ENCODE data around the gene CACNB2. TPM values are rescaled to one million over a fixed set of nuclear protein-coding genes. Genes with fewer than 3 reads are reported as not detected.

CACNB2 gene
- total RNA-seq, 4 donors from 2014 or later = 60.3 to 158 (median 89.1) TPM

GRCh38 chr10:18332484-18332883 is 192.3 kb downstream of the CACNB2 start:
- 18 to 67% methylated on average over 1 of the region's 1 CpG for WGBS, 2 donors (ENCODE audit: low coverage in 1 of 2)
- Histone ChIP-seq H3K27ac (peak overlapping the region; percentile 29 to 75 (median 74)), H3K36me3 (no peaks in the 10 kb centered on the region), H3K9me3 (no peaks in the 10 kb centered on the region), H3K4me3 (no peak overlapping the region), H3K27me3 (no peaks in the 10 kb centered on the region), H3K4me1 (peaks cover 7 to 48% (median 7%) of the 10 kb centered on the region in 3 donors)
- no peak for ATAC-seq
- TF ChIP-seq, protein P1, sequence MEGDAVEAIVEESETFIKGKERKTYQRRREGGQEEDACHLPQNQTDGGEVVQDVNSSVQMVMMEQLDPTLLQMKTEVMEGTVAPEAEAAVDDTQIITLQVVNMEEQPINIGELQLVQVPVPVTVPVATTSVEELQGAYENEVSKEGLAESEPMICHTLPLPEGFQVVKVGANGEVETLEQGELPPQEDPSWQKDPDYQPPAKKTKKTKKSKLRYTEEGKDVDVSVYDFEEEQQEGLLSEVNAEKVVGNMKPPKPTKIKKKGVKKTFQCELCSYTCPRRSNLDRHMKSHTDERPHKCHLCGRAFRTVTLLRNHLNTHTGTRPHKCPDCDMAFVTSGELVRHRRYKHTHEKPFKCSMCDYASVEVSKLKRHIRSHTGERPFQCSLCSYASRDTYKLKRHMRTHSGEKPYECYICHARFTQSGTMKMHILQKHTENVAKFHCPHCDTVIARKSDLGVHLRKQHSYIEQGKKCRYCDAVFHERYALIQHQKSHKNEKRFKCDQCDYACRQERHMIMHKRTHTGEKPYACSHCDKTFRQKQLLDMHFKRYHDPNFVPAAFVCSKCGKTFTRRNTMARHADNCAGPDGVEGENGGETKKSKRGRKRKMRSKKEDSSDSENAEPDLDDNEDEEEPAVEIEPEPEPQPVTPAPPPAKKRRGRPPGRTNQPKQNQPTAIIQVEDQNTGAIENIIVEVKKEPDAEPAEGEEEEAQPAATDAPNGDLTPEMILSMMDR (IDR thresholded peaks at IDR 0.05) = no peak
- TF ChIP-seq POLR2AphosphoS5 (IDR thresholded peaks at IDR 0.05) = no peak
- TF ChIP-seq EP300 (IDR thresholded peaks at IDR 0.05) = no peak
- TF ChIP-seq POLR2A (IDR thresholded peaks at IDR 0.05) = no peak

DNA sequence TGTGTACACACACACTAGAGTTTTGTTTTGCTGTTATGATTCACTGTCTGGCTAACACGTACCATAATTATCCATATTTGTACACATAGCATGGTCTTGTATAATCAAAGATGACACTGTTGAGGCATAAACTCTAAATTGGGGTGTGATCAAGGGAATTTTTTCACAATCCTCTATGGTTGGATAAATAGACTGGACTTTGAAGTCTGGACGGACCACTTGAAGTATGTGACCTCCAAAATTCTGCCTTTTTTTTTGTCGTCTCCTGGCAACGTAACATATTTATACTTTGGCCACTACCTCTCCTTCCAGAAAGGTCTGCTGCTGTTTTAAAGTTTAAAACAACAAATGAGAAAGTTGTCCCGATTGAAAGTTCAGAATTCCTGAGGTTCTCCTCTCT is 193.4 kb downstream of the CACNB2 start:
- Histone ChIP-seq H3K4me3 (peak overlapping the region; percentile 7 to 8), H3K36me3 (no peaks in the 10 kb centered on the region), H3K9me3 (no peaks in the 10 kb centered on the region), H3K4me1 (peaks cover 7 to 54% (median 7%) of the 10 kb centered on the region in 3 donors), H3K27me3 (no peaks in the 10 kb centered on the region), H3K27ac (peak overlapping the region; percentile 29 to 75 (median 74))
- 7 to 33% methylated on average over 4 to 5 of the region's 5 CpGs for WGBS, 2 donors (ENCODE audit: low coverage in 1 of 2)
- TF ChIP-seq, protein P1 (IDR thresholded peaks at IDR 0.05) = no peak
- TF ChIP-seq POLR2AphosphoS5 (IDR thresholded peaks at IDR 0.05) (no peak), EP300 (IDR thresholded peaks at IDR 0.05) (no peak), POLR2A (IDR thresholded peaks at IDR 0.05) (no peak)
- no peak for ATAC-seq

DNA sequence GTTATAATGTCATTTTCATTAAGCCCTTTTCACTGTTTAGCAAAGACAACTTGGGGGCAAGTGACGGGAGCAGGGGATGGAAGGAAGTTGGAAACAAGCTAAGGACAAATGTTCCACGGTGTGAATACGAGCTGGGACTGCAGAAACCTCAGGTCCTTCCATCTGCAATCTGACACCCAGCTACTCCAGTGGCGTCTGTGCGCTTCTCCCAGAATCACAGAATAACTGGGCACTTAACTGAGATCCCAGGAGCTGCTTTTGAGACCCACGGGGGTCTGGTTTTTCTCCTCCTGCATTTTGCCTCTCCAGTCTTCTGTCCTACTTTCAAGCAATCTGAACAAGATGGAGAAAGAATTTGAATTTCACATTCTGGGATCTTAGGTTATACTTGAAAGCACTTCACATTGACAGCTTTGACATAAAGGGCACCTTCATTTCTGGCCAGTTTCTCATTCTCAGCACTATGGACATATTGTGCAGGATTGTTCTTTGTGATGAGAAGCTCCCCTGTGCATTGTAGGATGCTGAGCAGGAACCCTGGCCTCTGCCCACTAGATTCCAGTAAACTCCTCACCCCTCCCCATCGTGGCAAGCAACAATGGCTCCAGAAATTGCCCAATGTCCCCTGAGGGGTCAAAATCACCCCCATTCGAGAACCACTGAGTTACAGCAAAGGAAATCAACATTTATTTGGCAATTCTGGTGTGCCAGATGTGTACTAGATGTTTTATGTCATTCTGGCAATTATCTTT is 194.1 kb downstream of the CACNB2 start:
- peak overlapping the region; percentile 29 to 75 (median 74) for H3K27ac ChIP-seq
- 30% methylated on average over 8 of the region's 8 CpGs for WGBS, 2 donors (ENCODE audit: low coverage in 1 of 2)
- no peak for ATAC-seq
- TF ChIP-seq POLR2A (IDR thresholded peaks at IDR 0.05) (no peak), EP300 (IDR thresholded peaks at IDR 0.05) (no peak), POLR2AphosphoS5 (IDR thresholded peaks at IDR 0.05) (no peak)
- no peaks in the 10 kb centered on the region for H3K9me3 ChIP-seq
- peaks cover 7 to 55% (median 8%) of the 10 kb centered on the region in 3 donors for H3K4me1 ChIP-seq
- H3K4me3 ChIP-seq = peak overlapping the region; percentile 7 to 8
- no peaks in the 10 kb centered on the region for H3K27me3 ChIP-seq
- no peaks in the 10 kb centered on the region for H3K36me3 ChIP-seq

DNA sequence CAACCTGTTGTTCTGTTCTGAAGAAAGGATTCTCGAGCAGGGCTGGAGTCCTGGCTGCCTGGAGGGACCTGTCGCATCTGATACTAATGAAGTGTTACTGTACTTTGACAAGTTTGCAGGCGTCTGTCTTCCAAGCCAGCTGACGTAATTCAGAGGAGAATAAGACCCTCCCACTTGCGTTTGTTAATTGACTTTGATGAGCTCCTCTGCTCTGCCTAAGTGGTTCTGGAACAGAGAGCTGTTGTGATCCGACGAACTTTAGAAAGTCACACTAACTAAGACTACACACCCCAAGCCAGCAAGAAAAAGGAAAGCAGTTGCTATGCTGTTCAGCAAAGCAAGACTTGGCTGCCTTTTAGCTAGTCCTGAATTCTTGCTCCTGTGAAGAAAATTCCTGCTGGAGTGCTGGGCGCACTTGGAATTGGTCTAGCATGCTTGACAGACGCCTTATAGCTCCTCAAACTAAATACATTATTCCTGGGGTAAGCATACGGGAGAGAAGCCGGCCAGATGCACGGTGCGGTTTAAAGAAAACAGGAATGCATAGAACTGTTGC is 200.3 kb downstream of the CACNB2 start:
- Histone ChIP-seq H3K4me3 (peak overlapping the region; percentile 28 to 49), H3K4me1 (peaks cover 0 to 74% (median 11%) of the 10 kb centered on the region in 3 donors), H3K27ac (peak overlapping the region; percentile 58 to 86 (median 78)), H3K9me3 (no peaks in the 10 kb centered on the region), H3K27me3 (no peaks in the 10 kb centered on the region), H3K36me3 (no peaks in the 10 kb centered on the region)
- TF ChIP-seq, protein P1 (IDR thresholded peaks at IDR 0.05) = no peak
- TF ChIP-seq POLR2AphosphoS5 (IDR thresholded peaks at IDR 0.05) (no peak), EP300 (IDR thresholded peaks at IDR 0.05) (no peak), POLR2A (IDR thresholded peaks at IDR 0.05) (no peak)
- ATAC-seq = peak; percentile 83
- WGBS, 2 donors (ENCODE audit: low coverage in 1 of 2) = 9 to 18% methylated on average over 9 to 11 of the region's 13 CpGs

- peak overlapping the region; percentile 58 to 86 (median 78) for H3K27ac ChIP-seq
- no peaks in the 10 kb centered on the region for H3K27me3 ChIP-seq
- TF ChIP-seq POLR2A (IDR thresholded peaks at IDR 0.05) (no peak), POLR2AphosphoS5 (IDR thresholded peaks at IDR 0.05) (no peak), EP300 (IDR thresholded peaks at IDR 0.05) (no peak)
- TF ChIP-seq, protein P1 (IDR thresholded peaks at IDR 0.05) = no peak
- H3K4me3 ChIP-seq = peak overlapping the region; percentile 28 to 49
- 3 to 17% methylated on average over 1 of the region's 1 CpG for WGBS, 2 donors (ENCODE audit: low coverage in 1 of 2)
- H3K36me3 ChIP-seq = no peaks in the 10 kb centered on the region
- H3K9me3 ChIP-seq = no peaks in the 10 kb centered on the region
- H3K4me1 ChIP-seq = peaks cover 0 to 75% (median 11%) of the 10 kb centered on the region in 3 donors
- no peak for ATAC-seq
Observed at GRCh38 chr10:18341055-18341454, 200.8 kb downstream of the CACNB2 start.

All from gastroesophageal sphincter (tissue), 4 donors.